Activated naive CD4-positive, alpha-beta T cell treated with anti-CD3 and anti-CD28 coated beads, Interleukin-2, amount 10 ng/mL, durations not matched to agents 7 days and 5 days (primary cell): Measurements from ENCODE around the gene SLC12A8.

ENCODE experiments used
- CTCF ChIA-PET: fragments of 350-600 bp; sonication (Branson Sonifier 250); formaldehyde crosslinking; loops from one replicate; lab custom pipeline; 2021; ENCODE audit warnings: antibody characterized with exemption; lab: Charles Lee
- DNase-seq: peaks from one replicate; pipeline ENCODE4 v3.0.0-alpha.2; 2020
- H3K27ac Mint-ChIP-seq: one replicate; pipeline ENCODE4 v1.8.0; 2021; ENCODE audit warnings: mild to moderate bottlenecking, moderate library complexity, mixed read lengths
- H3K27me3 Mint-ChIP-seq: one replicate; pipeline ENCODE4 v1.8.0; 2021; ENCODE audit warnings: mild to moderate bottlenecking, mixed read lengths
- H3K36me3 Mint-ChIP-seq: one replicate; pipeline ENCODE4 v1.8.0; 2021; ENCODE audit warnings: mixed read lengths
- H3K4me1 Mint-ChIP-seq: one replicate; pipeline ENCODE4 v1.8.0; 2021; ENCODE audit warnings: mixed read lengths
- H3K4me3 Mint-ChIP-seq: one replicate; pipeline ENCODE4 v1.8.0; 2021; ENCODE audit warnings: mild to moderate bottlenecking, moderate library complexity, mixed read lengths
- H3K9me3 Mint-ChIP-seq: one replicate; pipeline ENCODE4 v1.8.0; 2021; ENCODE audit warnings: mixed read lengths

SLC12A8 gene

DNA sequence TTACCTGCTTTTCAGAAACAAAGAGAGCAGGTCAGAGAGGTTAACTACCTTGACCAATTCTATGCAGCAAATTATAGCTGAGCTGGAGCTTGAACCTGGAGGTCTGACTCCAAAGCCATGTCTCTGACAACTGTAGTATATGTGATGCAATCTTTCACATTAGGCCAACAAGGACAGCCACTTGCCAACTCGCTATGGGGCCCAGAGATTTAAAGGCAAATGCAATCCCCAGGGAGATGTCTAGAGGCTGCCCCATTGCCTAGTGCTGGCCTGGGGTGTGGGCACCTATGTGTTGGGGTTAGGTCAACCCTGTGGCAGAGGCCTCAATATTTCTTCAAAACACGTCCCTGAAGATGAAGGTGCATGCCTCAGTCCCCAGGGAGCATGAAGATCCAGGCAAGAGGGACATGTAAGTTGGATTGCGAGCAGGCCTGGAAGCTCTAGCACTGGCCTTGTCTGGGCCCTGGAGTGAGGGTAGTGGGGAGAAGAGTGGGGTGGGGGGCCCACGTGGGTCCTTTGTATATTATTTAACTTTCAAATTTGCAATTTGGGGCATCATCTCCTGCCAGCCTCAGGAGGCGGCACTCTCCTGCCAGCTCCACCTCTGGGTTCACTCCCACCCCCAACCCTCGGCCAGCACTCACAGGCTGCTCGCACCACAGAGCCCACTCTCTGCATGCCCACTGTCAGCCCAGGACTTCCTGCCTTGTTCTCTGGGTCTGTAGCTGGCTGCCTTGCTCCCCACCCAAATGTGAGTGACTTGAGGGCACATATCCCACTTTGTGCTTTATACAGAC lies 64.3 kb downstream of the SLC12A8 start:
- Mint-ChIP-seq H3K9me3 (no peaks in the 10 kb centered on the region), H3K27ac (no peak overlapping the region), H3K4me3 (no peak overlapping the region), H3K36me3 (peaks cover 3% of the 10 kb centered on the region), H3K27me3 (peaks cover 77% of the 10 kb centered on the region), H3K4me1 (peaks cover 51% of the 10 kb centered on the region)
- DNase-seq, result no peak
- CTCF ChIA-PET, result interaction anchor here (0.7 to 1.9 kb wide), 2 partner anchors 152 to 220 kb away, joined by 3 to 6 read pairs; no protein-coding TSS in a partner anchor

DNA sequence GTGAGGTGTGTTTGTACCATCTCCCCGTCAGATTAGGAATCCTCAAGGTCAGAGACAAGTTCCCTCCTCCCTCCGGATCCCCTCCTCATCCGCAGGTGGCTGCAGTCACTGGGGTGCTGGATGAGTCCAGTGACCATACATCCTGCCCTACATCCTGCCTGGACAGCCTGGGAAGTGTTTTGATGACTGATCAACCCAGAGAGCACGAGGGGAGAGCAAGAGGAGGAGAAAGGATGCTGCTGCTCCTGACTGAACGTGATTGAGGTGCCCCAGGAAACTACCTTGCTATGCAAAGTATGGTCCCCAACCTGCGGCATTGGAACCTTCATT lies 65.1 kb downstream of the SLC12A8 start:
- Mint-ChIP-seq H3K4me3 (no peak overlapping the region), H3K36me3 (peaks cover 8% of the 10 kb centered on the region), H3K27ac (peak overlapping the region; percentile 0), H3K27me3 (peaks cover 75% of the 10 kb centered on the region), H3K4me1 (peaks cover 58% of the 10 kb centered on the region), H3K9me3 (no peaks in the 10 kb centered on the region)
- no peak for DNase-seq
- CTCF ChIA-PET, result no interaction called here

DNA sequence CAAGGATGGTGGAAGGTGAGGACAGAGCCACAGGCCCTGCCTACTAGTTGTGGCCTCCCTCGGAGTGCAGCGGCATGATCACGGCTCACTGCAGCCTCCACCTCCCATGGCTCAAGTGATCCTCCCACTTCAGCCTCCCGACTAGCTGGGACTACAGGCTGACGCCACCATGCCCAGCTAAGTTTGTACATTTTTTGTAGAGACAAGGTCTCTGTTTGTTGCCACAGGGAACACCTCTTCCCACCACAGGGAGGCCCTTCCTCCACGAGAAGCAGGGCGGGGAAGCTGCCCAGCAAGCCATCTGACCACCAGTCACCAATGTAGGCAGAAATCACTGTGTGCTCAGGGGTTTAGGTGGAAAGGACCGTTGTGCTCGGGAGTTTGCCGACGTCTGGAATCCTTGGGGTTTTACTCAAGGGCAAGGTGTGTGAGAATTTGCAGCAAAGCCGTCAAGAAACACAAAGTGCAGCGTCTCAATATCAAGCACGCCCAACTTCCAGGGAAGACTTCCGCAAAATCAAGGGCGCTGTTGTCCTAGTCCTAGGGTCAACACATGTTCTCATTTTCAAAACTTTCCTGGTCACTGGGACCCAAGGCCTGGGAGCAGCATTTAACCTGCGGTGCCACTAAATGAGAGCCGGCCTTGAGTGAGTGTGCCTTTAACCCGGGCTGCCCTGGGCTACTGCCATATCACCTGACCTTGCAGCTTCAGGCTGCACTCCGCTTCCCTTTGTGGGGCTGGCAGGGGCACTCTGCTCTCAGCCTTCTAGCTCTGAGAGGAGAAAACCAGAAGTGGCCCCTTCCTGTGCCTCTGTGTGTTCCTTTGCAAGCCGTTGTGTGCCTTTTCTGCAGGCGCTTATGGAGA lies 65.7 kb downstream of the SLC12A8 start:
- CTCF ChIA-PET, result no interaction called here
- Mint-ChIP-seq H3K36me3 (peaks cover 10% of the 10 kb centered on the region), H3K9me3 (no peaks in the 10 kb centered on the region), H3K4me3 (no peak overlapping the region), H3K4me1 (peaks cover 64% of the 10 kb centered on the region), H3K27ac (peak overlapping the region; percentile 0), H3K27me3 (peaks cover 81% of the 10 kb centered on the region)
- DNase-seq, result no peak

DNA sequence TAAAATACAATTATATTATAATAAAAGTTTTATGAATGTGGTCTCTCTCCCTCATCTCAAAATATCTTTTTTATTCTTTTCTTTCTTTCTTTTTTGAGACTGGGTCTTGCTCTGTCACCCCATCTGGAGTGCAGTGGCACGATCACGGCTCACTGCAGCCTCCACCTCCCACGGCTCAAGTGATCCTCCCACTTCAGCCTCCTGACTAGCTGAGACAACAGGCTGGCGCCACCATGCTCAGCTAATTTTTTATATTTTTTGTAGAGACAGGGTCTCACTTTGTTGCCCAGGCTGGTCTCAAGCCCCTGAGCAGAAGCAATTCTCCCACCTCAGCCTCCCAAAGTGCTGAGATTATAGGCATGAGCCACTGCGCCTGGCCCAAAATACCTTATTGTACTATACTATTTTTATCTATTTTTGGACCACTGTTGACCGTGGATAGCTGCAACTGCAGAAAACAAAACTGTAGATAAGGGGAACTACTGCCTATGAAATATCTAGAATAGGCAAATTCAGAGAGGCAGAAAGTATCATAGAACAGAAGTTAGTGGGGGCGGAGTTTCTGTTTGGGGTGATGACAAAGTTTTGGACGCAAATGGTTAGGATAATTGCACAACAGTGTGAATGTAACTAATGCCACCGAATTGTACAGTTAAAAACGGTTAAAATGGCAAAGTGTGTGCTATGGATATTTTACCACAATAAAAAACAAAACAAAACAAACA lies 66.6 kb downstream of the SLC12A8 start:
- peaks cover 10% of the 10 kb centered on the region for H3K36me3 Mint-ChIP-seq
- no peak overlapping the region for H3K27ac Mint-ChIP-seq
- no peaks in the 10 kb centered on the region for H3K9me3 Mint-ChIP-seq
- CTCF ChIA-PET, result no interaction called here
- H3K4me3 Mint-ChIP-seq, result no peak overlapping the region
- peaks cover 84% of the 10 kb centered on the region for H3K27me3 Mint-ChIP-seq
- peaks cover 74% of the 10 kb centered on the region for H3K4me1 Mint-ChIP-seq
- DNase-seq, result no peak

DNA sequence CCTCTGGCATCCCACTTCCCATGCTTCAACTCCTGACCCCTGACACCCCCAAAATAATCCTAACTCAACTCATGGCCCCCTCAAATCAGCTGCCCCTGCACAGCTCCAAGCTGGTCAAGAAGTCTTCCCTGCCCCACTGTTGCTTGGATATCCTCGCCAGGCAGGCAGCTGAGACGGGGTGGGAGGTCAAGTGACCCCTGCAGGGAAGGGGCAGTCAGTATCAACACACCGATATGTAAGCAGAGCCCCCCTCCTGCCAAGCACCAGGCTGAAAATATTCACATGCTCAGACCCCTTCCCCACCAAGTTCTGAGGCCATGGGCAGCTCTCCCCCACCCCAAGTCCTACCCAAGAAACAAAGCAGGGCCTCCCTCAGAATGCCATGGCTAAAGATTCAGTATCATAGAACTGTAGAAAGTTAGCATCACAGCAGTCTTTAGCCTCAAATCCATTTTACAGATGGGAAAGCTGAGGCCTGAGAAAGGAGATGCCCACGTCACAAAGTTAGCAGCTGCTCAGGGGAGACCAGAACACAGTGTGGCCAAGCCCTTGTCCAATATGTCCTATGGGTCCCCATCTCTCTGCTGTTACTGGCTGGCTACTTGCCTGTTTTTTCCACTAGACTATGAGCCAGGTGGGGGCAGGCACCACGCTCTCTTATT lies 67.8 kb downstream of the SLC12A8 start:
- Mint-ChIP-seq H3K9me3 (no peaks in the 10 kb centered on the region), H3K27me3 (peaks cover 90% of the 10 kb centered on the region), H3K4me3 (no peak overlapping the region), H3K27ac (no peak overlapping the region), H3K36me3 (peaks cover 13% of the 10 kb centered on the region), H3K4me1 (peaks cover 78% of the 10 kb centered on the region)
- CTCF ChIA-PET, result no interaction called here
- DNase-seq, result no peak

DNA sequence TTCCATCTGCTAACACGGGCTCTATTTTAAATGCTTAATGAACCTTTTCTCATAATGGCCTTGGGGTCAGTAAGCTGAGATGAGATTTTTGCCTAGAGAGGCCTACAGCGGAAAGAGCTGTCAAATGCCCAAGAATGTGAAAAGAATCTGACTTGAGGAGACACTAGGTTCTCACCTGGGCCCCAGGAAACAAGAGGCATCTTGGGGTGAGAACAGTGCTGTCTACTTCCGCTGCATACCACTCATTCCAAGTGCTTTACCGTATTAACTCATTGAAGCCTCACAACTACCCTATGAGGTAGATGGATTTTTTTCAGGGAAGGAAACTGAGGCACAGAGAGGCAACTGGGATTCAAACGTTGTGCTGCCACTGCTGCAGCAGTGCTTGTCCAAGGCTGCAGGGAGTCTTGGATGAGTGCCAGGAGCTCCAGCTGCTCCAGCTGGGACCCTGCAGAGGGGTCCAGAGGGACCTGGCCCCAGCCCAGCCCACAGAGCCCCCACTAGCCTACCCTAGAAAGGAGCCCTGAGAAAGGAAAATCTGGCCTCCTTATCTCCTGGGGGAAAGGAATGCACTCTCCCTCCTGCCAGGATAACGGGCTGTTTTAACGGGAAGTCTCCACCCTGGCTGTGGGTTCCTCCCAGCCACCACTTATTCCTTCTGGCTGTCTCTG lies 68.4 kb downstream of the SLC12A8 start:
- CTCF ChIA-PET, result no interaction called here
- H3K27me3 Mint-ChIP-seq, result peaks cover 90% of the 10 kb centered on the region
- peaks cover 78% of the 10 kb centered on the region for H3K4me1 Mint-ChIP-seq
- no peak overlapping the region for H3K27ac Mint-ChIP-seq
- no peaks in the 10 kb centered on the region for H3K9me3 Mint-ChIP-seq
- no peak overlapping the region for H3K4me3 Mint-ChIP-seq
- peaks cover 13% of the 10 kb centered on the region for H3K36me3 Mint-ChIP-seq
- no peak for DNase-seq

DNA sequence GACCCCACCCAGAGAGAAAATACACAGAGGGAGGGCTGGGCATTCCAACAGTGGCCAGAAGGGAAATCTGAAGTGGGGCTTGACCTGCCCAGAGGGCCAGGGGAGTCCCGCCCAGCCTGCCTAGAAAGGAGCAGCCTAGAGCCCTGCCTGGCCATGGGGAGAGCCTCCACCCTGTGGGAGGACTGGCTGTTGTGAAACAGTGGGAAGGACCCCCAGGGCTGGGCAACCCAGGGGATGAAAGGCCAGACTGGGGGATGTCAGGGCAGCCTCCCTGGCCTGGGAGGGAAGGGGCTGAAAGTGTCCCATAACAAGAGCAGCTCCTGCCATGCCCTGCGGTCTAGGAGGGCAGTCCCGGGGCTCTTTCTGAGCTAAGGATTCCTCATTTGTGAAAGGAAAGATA lies 69.0 kb downstream of the SLC12A8 start:
- no peak for DNase-seq
- H3K9me3 Mint-ChIP-seq, result no peaks in the 10 kb centered on the region
- no peak overlapping the region for H3K4me3 Mint-ChIP-seq
- peaks cover 77% of the 10 kb centered on the region for H3K4me1 Mint-ChIP-seq
- peaks cover 12% of the 10 kb centered on the region for H3K36me3 Mint-ChIP-seq
- CTCF ChIA-PET, result interaction anchor here (2.4 kb wide), 1 partner anchor 17 kb away, joined by 11 read pairs; no protein-coding TSS in a partner anchor
- H3K27ac Mint-ChIP-seq, result no peak overlapping the region
- peaks cover 87% of the 10 kb centered on the region for H3K27me3 Mint-ChIP-seq

DNA sequence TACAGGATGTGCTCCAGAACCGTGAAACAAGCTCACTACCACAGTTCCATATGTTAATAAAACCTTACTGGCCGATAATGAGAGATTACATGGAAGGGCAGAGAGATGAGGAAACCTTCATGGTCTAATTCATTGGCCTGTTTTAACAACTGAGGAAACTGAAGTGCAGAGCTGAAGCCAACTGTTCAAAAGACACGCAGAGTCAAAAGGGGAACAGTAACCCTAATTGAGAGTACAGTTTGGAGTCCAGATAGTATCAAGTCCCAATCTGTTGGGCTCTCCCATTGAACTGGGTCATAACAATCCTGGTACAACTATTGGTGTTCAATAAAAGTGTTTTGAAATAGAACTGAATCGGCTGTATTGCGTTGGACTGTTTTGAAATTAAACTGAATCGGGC lies 69.6 kb downstream of the SLC12A8 start:
- H3K4me1 Mint-ChIP-seq, result peaks cover 71% of the 10 kb centered on the region
- DNase-seq, result no peak
- H3K27me3 Mint-ChIP-seq, result peaks cover 82% of the 10 kb centered on the region
- H3K9me3 Mint-ChIP-seq, result no peaks in the 10 kb centered on the region
- CTCF ChIA-PET, result interaction anchor here (2.4 kb wide), 1 partner anchor 17 kb away, joined by 11 read pairs; no protein-coding TSS in a partner anchor
- H3K36me3 Mint-ChIP-seq, result peaks cover 12% of the 10 kb centered on the region
- no peak overlapping the region for H3K4me3 Mint-ChIP-seq
- H3K27ac Mint-ChIP-seq, result peak overlapping the region; percentile 89

DNA sequence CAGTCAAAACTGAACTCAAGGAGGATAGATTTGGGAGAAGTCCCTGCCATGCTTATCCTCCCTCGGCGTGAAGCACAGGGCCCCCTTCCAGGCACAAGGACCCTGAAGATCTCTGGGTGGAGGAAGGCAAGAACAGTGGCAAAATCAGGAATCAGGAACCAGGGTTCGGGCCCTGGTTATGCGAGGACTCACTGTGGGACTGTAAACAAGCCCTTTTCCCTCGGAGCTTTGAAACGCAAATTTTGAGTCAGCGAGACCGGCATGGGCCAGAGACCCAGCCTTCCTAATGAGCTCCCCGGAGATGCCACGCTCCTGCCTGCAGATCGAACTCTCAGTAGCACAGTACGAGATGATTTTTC lies 70.1 kb downstream of the SLC12A8 start:
- H3K27me3 Mint-ChIP-seq, result peaks cover 84% of the 10 kb centered on the region
- no peaks in the 10 kb centered on the region for H3K9me3 Mint-ChIP-seq
- CTCF ChIA-PET, result interaction anchor here (0.7 to 2.4 kb wide), 2 partner anchors 8 to 16 kb away, joined by 4 to 11 read pairs; no protein-coding TSS in a partner anchor
- H3K27ac Mint-ChIP-seq, result peak overlapping the region; percentile 89
- H3K36me3 Mint-ChIP-seq, result peaks cover 12% of the 10 kb centered on the region
- DNase-seq, result no peak
- H3K4me1 Mint-ChIP-seq, result peaks cover 70% of the 10 kb centered on the region
- peak overlapping the region; percentile 68 for H3K4me3 Mint-ChIP-seq

DNA sequence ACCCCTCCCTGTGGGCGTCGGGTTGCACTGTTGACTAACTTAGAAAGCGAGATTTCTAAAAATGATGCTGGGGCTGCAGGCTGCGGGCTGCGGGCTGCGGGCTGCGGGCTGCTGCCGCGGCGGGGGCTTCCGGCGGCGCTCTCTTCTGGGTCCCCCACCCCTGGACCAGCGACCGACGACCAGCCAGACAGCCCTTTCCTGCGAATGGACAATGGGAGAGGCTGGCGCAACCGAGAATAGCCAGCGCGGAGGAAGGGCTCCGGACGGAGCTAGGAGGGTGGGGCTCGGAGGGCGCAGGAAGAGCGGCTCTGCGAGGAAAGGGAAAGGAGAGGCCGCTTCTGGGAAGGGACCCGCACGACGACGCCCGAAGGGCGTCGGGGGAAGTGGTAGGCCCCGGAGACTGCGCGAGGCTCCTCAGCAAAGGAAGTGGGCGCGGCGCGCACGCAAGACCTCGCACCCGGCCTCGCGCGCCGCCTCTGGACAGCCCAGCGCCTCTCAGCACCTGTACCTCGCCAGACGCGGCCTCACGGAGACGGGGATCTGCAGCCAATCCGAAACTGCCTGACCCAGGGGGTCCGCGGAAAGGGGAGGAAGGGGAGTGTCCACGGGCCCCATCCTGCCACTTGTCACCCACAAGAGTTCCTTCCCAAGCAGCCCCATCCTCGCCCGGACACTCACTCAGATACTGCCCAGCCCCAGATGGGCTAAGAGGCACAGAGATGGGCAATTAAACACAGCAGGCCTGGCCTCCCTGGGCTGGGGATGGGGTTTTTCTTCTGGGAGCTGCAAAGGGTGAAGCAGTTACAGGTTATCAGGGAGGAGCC lies 70.7 kb downstream of the SLC12A8 start:
- no peaks in the 10 kb centered on the region for H3K9me3 Mint-ChIP-seq
- peak overlapping the region; percentile 68 for H3K4me3 Mint-ChIP-seq
- peaks cover 82% of the 10 kb centered on the region for H3K27me3 Mint-ChIP-seq
- peak; percentile 83 for DNase-seq
- peaks cover 12% of the 10 kb centered on the region for H3K36me3 Mint-ChIP-seq
- H3K27ac Mint-ChIP-seq, result peak overlapping the region; percentile 89
- peaks cover 67% of the 10 kb centered on the region for H3K4me1 Mint-ChIP-seq
- CTCF ChIA-PET, result interaction anchor here (0.7 to 2.4 kb wide), 3 partner anchors 9 to 88 kb away, joined by 3 to 11 read pairs (median 4); no protein-coding TSS in a partner anchor

DNA sequence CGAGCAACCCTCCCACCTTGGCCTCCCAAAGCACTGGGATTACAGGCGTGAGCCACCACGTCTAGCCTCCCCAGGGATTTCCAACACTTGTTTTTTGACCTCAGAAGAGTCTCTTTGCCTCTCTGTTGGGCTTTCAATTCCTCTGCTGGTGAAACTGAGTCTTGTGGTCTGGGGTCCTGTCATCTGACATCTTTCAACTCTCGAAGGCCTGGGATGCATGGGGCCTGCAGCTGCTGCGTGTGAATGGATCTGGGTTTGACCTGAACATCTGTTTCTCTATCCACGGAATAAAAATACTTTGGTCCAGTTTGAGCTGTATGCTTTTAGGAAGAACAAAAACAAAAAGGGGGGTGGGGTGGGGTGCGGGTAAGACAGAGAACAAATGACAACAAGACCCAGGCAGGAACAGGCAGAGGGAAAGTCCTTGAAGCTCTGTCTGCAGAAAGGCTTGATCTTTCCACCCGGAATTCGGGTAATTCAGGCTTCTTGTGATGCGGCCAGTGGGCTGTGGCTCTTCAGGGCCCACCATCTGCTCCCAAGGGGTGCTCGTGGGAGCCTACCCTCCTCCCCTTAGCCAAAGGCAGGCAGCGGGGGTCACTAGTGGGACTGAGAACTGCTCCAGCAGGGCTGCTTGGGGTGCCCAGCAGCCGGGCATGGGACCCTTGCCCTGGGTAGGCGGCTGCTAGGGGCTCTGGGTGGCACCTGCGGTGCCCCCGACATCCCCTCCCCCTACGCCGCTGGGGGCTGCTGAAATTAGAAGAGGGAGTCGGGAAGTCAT lies 71.5 kb downstream of the SLC12A8 start:
- H3K4me1 Mint-ChIP-seq, result peaks cover 72% of the 10 kb centered on the region
- H3K36me3 Mint-ChIP-seq, result peaks cover 12% of the 10 kb centered on the region
- no peaks in the 10 kb centered on the region for H3K9me3 Mint-ChIP-seq
- peak overlapping the region; percentile 68 for H3K4me3 Mint-ChIP-seq
- CTCF ChIA-PET, result interaction anchor here (1.0 to 2.4 kb wide), 3 partner anchors 9 to 87 kb away, joined by 3 to 11 read pairs (median 4); no protein-coding TSS in a partner anchor
- DNase-seq, result no peak
- H3K27ac Mint-ChIP-seq, result peak overlapping the region; percentile 89
- H3K27me3 Mint-ChIP-seq, result peaks cover 83% of the 10 kb centered on the region
